Stimulated activated CD4-positive, alpha-beta T cell treated with anti-CD3 and anti-CD28 coated beads, Interleukin-4, amount 100 ng/mL, for 24 hours (primary cell): Measurements from ENCODE around the gene ATP6V1F.

Experiments used
- DNase-seq: peaks from one replicate; pipeline ENCODE4 v3.0.0-alpha.2; 2020

ATP6V1F gene

DNA sequence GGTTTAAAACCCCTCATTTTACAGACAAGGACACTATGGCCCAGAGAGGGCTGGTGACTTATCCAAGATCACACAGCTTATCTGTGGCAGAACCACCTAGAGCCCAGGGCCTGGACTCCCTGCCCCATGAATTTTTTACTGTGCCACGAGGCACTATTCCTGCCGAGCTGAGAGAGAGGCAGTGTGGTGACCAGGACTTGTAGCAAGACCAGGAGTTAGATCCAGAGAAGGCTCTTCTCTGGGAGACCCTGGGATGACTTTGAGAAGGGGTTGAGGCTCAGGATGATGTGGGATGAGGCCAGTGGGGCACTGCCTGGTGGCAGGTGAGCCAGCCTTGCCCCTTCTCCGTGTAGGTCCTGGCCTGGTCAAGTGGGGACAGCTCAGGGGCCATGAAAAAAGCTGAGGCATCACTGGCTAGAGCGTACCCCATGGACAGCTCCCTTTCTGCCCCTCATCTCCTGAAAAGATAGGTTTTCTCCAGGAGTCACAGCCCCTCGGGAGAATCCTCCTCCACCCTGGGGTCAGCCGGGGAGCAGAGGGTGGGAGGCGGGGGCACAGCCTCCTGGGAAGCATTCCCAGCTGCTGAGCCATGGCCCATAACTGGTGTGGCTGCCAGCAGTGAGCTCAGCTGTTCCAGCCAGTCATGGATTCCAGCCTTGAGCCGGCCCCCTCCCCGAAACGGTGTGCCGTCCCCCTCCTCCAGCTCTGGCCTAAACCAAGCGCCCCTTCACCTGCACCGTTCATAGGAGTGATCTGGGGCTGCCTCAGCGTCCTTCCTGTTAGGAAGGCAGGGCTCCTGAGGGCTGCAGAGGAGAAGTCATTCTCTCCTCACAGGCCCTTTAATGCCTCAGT, 26.6 kb upstream of the ATP6V1F start:
- no peak for DNase-seq

DNA sequence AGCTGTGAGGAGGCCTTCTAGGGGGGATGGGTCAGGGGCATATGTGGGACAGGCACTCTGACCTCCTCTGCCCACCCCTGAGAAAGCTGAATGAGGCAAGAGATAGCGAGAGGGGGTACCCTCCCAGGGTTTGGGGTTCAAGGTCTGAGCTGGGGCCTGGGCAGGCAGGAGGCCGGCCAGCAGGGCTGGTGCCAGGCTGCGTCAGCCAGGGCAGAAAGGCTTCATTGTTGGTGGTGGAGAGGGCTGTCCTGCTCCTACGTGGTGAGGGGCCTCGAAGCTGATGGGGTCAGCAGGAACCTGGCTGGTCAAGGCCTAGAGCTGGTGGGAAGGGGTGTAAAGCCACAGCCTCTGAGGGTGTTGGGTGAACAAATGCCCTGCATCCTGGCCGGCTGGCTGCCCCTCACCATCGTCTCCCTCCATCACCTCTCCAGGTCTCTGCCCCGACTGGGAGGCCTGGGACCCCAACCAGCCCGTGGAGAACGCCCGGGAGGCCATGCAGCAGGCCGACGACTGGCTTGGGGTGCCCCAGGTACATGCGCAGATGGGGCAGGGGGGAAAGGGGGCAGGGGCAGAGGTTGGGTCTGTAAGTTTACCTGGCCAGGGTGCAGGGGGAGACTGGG, 25.8 kb upstream of the ATP6V1F start:
- no peak for DNase-seq

DNA sequence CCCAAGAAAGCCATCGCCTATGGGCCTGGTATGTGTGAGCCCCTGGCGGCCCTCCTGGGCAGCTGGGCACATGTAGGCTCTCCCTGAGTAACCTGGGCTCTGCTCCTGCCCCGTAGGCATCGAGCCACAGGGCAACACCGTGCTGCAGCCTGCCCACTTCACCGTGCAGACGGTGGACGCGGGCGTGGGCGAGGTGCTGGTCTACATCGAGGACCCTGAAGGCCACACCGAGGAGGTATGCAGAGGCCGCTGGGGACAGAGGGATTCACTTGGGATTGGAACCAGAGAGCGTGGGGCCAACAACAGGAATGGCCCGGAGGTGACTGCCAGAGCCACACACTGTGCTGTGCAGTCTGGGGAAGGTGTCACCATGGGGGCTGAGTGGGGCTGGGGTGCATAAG, 25.1 kb upstream of the ATP6V1F start:
- DNase-seq, result no peak

DNA sequence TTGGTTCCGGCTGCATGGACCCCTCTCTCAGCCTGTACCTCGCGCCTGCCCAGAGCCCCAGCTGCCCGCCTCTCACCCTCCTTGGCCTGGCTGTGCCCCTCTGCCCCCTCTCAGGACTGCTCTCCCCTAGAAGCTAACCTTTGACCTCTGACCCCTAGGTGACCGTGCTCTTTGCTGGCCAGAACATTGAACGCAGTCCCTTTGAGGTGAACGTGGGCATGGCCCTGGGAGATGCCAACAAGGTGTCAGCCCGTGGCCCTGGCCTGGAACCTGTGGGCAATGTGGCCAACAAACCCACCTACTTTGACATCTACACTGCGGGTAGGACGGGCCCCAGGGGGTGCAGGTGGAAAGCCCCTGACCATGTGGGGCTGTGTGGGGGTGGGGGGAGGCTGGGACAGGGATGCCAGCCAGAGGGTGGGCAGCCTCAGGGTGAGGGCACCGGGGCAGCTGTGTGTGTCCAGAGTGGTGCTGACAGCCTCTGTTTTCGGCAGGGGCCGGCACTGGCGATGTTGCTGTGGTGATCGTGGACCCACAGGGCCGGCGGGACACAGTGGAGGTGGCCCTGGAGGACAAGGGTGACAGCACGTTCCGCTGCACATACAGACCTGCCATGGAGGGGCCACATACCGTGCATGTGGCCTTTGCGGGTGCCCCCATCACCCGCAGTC, 24.4 kb upstream of the ATP6V1F start:
- DNase-seq, result no peak

DNA sequence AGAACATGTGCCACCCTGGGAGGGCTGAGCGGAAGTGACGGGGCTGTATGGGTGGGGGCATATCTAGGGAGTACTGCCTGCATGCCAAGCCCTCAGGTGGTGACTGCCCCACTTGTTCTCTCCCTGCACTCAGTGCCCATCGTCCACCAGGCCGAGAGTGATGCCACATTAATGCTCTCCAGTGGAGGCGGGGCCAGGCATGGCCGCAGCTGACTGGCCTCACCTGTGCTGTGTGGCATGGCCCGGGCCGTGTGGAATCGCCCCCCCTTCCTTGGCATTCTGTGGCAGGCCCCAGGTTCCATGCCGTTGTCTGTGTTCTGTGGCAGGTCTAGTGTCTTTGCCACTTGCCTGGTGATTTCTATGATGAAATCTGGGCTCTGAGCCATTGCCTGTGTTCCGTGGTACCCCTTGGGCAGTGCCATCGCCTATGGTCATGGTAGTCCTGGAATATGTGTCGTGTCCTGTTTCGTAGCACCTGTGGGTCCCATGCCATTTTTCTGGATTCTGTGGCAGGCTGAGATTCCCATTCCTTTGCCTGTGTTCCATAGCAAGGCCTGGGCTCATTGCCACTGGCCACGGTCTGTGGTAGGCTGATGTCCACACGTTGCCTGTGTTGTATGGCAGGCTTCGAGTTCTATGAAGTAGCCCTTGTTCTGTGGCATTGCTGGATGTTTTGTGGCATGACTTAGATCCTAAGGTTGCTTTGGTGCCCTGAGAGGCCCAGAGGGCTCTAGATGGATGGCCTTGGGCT, 23.5 kb upstream of the ATP6V1F start:
- DNase-seq, result no peak

DNA sequence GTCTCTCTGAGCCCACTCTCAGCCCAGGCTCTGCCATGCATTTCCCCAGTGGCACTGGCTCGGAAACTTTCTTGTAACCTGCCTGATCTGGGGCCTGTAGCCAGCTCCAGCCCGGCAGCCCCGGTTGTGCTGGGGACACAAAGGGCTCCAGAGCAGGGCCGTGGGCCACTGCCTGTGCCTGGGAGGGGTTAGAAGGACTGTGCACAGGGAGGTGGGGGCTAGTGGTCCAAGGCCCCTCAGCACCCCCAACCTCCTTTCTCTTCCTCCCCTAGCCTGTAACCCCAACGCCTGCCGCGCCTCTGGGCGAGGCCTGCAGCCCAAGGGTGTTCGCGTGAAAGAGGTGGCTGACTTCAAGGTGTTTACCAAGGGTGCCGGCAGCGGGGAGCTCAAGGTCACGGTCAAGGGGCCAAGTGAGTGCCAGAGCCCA, 22.9 kb upstream of the ATP6V1F start:
- no peak for DNase-seq

DNA sequence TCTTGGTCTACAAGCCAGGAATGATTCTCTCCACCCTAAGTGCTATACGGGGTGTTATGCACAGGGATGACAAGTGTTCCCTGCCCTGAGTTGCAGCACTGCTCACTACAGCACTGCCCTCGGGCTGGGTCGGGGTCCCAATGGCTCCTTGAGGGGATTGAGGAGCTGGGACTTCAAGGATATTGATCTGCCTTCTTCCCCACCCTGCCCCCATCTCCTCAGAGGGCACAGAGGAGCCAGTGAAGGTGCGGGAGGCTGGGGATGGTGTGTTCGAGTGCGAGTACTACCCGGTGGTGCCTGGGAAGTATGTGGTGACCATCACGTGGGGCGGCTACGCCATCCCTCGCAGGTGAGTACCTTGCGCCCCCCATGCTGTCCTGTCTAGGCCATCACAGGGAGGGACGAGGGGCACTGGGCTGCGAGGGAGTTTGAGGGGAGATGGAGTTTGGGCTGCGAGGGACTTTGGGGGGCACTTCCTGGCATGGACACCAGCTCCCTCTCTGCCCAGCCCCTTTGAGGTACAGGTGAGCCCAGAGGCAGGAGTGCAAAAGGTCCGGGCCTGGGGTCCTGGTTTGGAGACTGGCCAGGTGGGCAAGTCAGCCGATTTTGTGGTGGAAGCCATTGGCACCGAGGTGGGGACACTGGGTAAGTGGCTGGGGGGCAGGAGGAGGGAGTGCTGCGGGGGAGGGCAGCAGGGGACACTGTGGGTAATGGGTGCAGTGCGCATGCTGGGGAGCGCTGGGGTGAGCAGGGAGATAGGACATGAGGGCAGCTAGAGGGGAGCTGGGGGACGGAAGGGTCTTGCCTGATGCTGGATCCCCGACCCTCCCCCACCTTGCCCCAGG, 22.1 kb upstream of the ATP6V1F start:
- DNase-seq, result no peak

DNA sequence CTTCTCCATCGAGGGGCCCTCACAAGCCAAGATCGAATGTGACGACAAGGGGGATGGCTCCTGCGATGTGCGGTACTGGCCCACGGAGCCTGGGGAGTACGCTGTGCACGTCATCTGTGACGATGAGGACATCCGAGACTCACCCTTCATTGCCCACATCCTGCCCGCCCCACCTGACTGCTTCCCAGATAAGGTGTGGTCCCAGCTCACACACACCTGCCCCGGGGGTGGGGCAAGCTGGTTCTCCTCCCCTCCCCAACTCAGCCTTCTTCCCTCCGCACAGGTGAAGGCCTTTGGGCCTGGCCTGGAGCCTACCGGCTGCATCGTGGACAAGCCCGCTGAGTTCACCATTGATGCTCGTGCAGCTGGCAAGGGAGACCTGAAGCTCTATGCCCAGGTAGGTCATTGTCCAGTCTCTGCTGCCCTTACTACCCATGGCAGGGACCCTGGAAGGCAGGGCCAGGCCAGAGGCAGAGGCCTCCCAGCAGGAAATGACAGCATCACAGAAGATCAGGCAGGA, 21.4 kb upstream of the ATP6V1F start:
- no peak for DNase-seq

DNA sequence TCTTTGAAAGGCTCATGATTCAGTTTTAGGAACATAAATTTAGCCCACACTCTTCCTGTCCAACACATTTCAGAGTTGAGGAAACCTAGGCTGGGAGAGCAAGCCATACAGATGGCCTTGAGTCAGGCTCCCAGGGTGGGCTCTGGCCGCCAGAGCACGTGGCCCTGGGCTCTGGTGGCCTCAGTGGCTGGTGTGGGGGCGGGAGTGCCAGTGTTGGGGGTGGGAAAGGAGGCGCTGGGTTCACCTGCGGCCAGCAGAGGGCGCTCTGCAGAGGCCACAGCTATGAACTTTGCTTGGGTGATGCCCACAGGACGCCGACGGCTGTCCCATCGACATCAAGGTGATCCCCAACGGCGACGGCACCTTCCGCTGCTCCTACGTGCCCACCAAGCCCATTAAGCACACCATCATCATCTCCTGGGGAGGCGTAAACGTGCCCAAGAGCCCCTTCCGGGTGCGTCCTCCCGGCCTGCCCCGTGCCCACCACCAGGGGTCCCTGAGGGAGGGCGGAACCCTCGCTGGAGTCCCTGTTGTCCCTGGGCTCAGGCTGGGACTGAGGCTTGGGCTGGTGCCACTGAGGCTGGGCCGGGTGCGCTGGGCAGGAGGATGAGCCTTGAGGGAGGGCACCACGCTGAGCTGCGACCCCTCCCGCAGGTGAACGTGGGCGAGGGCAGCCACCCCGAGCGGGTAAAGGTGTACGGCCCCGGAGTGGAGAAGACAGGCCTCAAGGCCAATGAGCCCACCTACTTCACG, 20.6 kb upstream of the ATP6V1F start:
- DNase-seq, result peak; percentile 61

DNA sequence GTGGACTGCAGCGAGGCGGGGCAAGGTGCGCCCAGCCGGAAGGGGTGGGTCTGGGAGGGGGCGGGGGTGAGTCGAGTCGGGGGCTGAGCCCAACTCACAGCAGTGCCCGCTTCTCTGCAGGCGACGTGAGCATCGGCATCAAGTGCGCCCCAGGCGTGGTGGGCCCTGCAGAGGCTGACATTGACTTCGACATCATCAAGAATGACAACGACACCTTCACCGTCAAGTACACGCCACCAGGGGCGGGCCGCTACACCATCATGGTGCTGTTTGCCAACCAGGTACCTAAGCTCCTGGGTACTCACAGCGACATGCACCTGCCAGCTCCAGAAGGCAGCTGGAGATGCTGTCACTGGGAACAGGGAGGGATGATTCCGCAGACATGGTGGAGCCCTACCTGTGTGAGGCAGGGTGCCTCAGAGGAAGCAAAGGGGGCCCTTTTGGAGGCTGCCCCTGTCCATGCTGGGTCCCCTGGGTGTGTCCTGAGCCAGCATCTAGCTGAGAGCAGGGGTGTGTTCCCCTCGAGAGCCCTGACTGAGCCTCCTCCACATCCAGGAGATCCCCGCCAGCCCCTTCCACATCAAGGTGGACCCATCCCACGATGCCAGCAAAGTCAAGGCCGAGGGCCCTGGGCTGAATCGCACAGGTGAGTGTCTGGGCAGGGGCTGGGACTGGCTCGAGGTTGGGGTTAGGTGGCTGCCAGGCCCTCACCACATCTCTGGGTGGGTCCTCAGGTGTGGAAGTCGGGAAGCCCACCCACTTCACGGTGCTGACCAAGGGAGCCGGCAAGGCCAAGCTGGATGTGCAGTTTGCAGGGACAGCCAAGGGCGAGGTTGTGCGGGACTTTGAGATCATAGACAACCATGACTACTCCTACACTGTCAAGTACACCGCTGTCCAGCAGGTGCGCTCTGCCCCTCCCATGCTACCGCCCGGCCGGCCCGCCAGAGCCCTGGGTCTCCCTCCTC, 19.7 kb upstream of the ATP6V1F start:
- DNase-seq, result no peak

DNA sequence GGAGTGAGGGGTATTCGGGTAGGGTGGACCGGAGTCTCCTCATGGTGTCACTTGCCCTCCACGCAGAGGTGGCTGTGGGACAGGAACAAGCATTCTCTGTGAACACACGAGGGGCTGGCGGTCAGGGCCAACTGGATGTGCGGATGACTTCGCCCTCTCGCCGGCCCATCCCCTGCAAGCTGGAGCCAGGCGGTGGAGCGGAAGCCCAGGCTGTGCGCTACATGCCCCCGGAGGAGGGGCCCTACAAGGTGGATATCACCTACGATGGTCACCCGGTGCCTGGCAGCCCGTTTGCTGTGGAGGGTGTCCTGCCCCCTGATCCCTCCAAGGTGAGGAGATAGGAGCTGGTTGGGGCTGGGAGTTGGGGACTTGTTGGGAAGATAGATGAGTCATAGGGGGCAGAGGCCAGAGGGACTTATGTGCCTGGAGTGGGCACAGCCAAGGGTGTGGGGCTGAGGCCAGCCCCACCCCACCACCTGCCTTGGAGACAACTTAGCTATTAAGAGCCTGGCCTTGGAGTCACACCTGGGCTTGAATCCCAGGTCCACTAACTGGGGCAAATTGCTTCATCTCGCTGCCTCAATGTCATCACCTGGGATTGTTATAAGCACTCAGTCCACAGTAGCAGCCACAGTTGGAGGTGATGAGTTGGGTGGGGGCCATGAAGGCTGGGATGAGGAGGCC, 18.6 kb upstream of the ATP6V1F start:
- DNase-seq, result no peak

DNA sequence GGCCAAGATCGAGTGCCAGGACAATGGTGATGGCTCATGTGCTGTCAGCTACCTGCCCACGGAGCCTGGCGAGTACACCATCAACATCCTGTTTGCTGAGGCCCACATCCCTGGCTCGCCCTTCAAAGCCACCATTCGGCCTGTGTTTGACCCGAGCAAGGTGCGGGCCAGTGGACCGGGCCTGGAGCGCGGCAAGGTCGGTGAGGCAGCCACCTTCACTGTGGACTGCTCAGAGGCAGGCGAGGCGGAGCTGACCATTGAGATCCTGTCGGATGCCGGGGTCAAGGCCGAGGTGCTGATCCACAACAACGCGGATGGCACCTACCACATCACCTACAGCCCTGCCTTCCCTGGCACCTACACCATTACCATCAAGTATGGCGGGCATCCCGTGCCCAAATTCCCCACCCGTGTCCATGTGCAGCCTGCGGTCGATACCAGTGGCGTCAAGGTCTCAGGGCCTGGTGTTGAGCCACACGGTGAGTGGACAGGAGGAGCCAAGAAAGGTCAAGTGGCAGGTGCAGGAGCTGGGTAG, 17.8 kb upstream of the ATP6V1F start:
- no peak for DNase-seq

DNA sequence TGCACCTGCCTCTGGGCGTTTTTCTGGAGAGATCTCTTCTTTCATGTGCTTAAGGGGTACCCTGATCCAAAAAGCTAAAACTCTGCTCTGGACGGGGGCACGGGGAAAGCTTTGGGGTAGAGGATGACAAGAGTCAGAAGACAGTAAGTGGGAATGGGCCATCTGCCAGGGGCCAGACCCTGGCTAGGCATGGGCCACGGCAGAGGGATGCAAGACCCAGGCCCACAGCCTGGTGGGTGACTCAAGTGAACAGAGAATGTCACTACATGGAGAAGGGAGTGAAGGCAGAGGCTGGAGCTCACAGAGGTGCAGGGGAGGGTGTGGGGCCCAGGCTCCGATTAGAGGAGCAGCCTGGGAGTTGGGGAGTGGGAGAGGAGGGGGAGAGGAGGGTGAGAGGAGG, 17.2 kb upstream of the ATP6V1F start:
- DNase-seq, result no peak

DNA sequence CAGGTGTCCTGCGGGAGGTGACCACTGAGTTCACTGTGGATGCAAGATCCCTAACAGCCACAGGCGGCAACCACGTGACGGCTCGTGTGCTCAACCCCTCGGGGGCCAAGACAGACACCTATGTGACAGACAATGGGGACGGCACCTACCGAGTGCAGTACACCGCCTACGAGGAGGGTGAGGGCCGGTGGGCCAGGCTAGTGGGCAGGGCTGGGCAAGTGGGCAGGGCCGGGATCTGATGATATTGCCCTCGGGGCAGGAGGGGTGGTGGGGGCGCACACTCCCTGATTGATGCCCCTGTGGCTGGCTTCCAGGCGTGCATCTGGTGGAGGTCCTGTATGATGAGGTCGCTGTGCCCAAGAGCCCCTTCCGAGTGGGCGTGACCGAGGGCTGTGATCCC, 16.7 kb upstream of the ATP6V1F start:
- DNase-seq, result no peak

DNA sequence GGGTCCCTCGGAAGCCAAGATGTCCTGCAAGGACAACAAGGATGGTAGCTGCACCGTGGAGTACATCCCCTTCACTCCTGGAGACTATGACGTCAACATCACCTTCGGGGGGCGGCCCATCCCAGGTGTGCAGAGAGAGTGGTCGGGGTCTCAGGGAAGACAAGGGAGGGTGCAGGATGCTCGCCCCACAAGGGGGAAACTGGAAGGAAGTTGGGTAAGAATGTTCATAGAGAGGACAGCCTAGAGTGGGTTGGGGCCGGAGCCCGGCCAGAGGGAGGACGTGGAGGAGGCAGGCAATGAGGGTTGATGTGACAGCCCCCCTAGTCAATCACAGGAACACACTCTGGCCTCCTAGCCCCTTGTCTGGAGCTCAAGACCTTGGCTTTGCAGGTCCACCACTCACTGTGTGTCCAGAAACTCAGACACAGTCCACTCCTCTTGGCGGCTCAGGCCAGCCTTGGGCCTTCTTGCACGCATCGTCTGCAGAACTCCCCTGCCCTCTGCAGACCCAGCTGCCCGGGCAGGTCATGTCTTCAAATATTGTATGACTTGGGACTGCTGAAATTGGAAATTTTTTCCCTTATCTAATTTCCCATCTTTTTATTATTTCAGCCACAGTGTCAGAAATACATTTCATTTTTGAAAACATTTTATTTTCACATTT, 15.7 kb upstream of the ATP6V1F start:
- no peak for DNase-seq

DNA sequence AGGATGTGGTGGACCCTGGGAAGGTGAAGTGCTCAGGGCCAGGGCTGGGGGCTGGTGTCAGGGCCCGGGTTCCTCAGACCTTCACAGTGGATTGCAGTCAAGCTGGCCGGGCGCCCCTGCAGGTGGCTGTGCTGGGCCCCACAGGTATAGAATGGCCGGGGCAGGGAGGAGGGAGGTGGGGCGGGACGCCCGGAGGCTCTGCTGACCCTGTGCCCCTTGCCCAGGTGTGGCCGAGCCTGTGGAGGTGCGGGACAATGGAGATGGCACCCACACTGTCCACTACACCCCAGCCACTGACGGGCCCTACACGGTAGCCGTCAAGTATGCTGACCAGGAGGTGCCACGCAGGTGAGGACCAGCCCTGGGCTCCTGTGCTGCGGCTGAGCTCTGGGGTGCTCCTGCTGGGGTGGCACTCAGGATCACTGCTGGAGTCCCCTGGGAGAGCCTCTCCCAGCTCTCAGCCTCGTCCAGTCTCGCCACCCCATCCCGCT, 14.9 kb upstream of the ATP6V1F start:
- no peak for DNase-seq

DNA sequence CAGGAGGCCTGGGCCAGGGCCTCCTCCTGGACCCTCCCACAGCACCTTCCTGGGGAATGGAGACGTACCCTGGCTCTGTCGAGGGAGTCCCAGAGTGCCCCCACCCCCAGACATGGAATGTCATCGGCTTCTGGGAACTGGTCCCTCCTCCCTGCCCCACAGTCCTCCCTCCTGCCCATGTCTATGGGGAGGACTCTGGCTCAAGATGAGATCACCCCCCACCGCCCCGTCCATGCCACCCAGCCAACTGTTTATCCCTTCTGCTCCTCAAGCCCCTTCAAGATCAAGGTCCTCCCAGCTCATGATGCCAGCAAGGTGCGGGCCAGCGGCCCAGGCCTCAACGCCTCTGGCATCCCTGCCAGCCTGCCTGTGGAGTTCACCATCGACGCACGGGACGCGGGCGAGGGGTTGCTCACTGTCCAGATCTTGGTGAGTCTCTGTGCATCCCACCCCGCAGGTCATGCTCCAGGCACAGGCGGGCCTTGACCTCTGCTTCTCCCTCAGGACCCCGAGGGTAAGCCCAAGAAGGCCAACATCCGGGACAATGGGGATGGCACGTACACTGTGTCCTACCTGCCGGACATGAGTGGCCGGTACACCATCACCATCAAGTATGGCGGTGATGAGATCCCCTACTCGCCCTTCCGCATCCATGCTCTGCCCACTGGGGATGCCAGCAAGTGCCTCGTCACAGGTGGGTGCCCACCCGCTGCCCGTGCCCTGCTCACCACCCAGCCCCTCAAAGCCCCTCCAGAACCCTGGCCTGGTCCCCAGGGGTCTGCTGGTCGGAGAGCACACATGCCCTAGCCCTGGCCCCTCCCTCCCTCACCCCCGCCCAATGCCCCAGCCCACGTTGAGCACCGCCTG, 14.1 kb upstream of the ATP6V1F start:
- no peak for DNase-seq

DNA sequence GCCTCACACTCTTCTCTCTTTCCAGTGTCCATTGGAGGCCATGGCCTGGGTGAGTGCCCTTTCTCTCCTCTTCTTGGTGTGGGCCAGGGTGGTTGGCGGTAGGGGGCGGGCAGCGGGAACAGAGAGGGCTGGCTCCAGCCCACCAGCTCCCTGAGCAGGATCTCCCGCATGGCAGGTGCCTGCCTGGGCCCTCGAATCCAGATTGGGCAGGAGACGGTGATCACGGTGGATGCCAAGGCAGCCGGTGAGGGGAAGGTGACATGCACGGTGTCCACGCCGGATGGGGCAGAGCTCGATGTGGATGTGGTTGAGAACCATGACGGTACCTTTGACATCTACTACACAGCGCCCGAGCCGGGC, 13.5 kb upstream of the ATP6V1F start:
- DNase-seq, result no peak
